Mononuclear cell (primary cell): ENCODE measurements around the gene KRTAP3-3. TPM values are rescaled to one million over a fixed set of nuclear protein-coding genes. Genes with fewer than 3 reads are reported as not detected.
"Not testable (repeated sequence)": the region's sequence is repeated elsewhere in the genome, so short reads cannot be mapped to it uniquely, and the experiment has no call there.

Experiments
- H3K27me3 ChIP-seq: 2 replicates; pipeline ENCODE4 v1.6.0; 2011; ENCODE audit warnings: low read length, control low read depth; ENCODE audit not compliant: insufficient read depth
- H3K4me1 ChIP-seq: 2 replicates; pipeline ENCODE4 v1.5.1; 2011; ENCODE audit warnings: mild to moderate bottlenecking, low read length, control low read depth; ENCODE audit not compliant: insufficient read depth
- H3K4me3 ChIP-seq: 2 replicates; pipeline ENCODE4 v1.5.1; 2011; ENCODE audit warnings: mild to moderate bottlenecking, low read length, moderate library complexity
- H3K9me3 ChIP-seq: 2 replicates; pipeline ENCODE4 v1.5.1; 2011; ENCODE audit warnings: low read depth, mild to moderate bottlenecking, control low read depth, low read length
- total RNA-seq: library from RNA; depleted of rRNA; stranded (reverse); fragments of >200 nt; gene quantifications from one replicate; pipeline ENCODE4 v1.2.3, GENCODE V29; 2012

The KRTAP3-3 gene
- total RNA-seq = 0.31 TPM

DNA sequence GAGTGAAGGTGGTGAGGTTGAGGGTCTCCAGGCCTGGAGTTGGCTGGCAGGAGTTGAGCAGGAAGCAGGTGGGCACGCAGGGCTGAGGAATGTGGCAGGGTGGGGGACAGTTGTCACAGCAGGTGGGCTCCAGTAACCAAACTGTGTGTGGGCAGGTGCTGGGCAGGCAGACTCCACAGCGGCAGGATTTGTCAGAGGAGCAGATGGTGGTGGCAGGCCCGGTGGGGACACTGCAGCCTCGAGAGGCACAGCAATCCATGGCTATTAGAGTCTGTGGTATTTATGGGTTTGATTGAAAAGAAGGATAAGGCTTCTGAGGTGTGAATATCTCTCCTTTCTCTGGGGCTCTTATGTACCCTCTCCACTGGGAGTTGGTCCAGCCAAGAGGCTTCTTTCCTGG is at the start of gene KRTAP3-3:
Gene KRTAP3-3, minus strand, starts transcription at position 326 of the 400 bp plus-strand sequence. Its CDS starts 67 bp downstream, at position 259.
- peaks cover 51% of the 10 kb centered on the region for H3K27me3 ChIP-seq
- H3K4me1 ChIP-seq = no peaks in the 10 kb centered on the region
- no peak within 1 kb of the TSS for H3K4me3 ChIP-seq
- no peaks in the 10 kb centered on the region for H3K9me3 ChIP-seq

DNA sequence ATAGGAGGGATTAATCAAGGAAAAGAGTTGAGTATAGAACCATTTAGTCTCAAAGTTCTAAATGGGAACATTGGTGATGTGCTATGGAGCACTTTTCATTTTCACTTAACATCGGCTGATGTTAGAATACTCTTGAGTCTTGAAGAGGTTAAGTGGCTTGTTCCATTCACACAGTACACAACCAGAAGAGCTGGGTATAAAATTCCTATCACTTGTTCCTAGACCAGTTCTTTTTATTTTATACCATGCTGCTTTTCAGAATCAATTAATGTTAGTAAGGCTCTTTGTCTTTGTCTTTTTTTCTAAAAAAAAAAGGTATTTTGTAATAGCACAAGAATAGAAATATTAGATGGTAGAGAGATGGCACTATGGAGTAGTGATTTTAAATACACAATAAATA is 49.0 kb upstream of the KRTAP3-3 start:
- H3K4me3 ChIP-seq = no peak overlapping the region

DNA sequence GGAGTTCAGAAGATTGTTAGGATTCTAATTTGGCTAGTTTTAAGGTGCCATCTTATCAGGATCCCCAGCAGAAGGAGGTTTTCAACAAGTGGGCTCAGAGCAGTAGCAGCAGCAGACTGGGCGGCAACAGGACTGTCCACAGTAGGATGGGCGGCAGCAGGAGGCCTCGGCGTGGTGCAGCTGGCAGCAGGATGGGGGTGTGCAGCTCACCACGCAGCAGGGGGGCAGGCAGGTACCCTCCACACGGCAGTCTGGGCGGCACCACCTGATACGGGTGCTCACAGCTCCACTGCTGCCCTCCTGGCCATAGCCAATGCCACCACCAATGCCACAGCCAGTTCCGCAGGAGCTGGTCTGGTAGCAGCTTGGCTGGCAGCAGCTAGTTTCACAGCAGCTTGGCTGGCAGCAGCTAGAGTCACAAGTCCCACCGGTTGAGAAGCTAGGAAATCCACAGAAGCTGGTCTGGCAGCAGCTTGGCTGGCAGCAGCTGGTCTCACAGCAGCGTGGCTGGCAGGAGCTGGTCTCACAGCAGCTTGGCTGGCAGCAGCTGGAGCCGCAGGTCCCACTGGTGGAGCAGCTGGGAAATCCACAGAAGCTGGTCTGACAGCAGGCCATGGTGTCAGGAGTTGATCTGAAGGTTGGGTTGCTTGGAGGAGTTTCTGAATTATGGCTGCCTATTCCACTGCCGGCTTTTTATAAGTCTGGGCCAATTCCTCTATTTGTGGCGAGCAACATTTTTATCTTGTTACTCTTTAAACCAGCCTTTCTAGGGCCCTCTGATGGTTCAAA is 47.0 kb upstream of the KRTAP3-3 start, which contains the start of gene KRTAP1-1:
Gene KRTAP1-1, minus strand, starts transcription at position 668 of the 789 bp plus-strand sequence. Its CDS starts 53 bp downstream, at position 615.
- H3K4me1 ChIP-seq, H3K9me3 ChIP-seq, H3K4me3 ChIP-seq: not testable (repeated sequence)
- H3K27me3 ChIP-seq = peaks cover 10% of the 10 kb centered on the region

More for the DNA sequence above, 49.0 kb upstream of the KRTAP3-3 start:
- H3K27me3 ChIP-seq = peaks cover 10% of the 10 kb centered on the region
- H3K4me1 ChIP-seq = no peaks in the 10 kb centered on the region
- peaks cover 6% of the 10 kb centered on the region for H3K9me3 ChIP-seq

DNA sequence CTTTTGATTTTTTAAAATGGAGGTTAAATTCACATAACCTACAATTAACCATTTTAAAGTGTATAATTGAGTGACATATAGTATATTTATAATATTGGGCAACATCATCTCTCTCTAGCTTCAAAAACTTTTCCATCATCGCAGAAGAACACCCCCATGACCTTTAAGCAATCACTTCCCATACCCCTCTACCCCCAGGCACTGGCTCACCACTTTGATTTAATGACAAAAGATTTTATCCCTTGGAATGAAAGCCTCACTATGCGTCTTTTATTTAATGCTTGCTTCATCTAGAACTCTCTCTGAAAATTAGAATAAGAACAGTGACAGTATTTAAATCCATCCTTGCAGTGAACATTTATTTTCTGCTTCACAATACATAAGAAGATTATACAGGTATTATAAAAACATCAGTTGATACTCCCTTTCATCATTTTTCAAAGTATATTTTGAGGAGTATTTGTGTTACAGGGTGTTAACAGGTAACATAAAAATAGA is 43.9 kb upstream of the KRTAP3-3 start:
- H3K27me3 ChIP-seq = peaks cover 5% of the 10 kb centered on the region

DNA sequence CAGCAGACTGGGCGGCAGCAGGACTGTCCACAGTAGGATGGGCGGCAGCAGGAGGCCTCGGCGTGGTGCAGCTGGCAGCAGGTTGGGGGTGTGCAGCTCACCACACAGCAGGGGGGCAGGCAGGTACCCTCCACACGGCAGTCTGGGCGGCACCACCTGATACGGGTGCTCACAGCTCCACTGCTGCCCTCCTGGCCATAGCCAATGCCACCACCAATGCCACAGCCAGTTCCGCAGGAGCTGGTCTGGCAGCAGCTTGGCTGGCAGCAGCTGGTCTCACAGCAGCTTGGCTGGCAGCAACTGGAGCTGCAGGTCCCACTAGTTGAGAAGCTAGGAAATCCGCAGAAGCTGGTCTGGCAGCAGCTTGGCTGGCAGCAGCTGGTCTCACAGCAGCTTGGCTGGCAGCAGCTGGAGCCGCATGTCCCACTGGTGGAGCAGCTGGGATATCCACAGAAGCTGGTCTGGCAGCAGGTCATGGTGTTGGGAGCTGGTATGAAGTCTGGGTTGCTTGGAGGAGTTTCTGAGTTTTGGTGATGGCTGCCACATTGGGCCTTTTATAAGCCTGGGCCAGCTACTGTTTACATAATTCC is 40.5 kb upstream of the KRTAP3-3 start, which contains the start of gene KRTAP1-3:
Gene KRTAP1-3, minus strand, starts transcription at position 529 of the 590 bp plus-strand sequence. Its CDS starts 53 bp downstream, at position 476.
- not testable (repeated sequence) for H3K27me3 ChIP-seq, H3K9me3 ChIP-seq, H3K4me1 ChIP-seq, H3K4me3 ChIP-seq

More for the DNA sequence above, 43.9 kb upstream of the KRTAP3-3 start:
- H3K9me3 ChIP-seq = peaks cover 5% of the 10 kb centered on the region
- no peak overlapping the region for H3K4me3 ChIP-seq
- H3K4me1 ChIP-seq = no peaks in the 10 kb centered on the region

DNA sequence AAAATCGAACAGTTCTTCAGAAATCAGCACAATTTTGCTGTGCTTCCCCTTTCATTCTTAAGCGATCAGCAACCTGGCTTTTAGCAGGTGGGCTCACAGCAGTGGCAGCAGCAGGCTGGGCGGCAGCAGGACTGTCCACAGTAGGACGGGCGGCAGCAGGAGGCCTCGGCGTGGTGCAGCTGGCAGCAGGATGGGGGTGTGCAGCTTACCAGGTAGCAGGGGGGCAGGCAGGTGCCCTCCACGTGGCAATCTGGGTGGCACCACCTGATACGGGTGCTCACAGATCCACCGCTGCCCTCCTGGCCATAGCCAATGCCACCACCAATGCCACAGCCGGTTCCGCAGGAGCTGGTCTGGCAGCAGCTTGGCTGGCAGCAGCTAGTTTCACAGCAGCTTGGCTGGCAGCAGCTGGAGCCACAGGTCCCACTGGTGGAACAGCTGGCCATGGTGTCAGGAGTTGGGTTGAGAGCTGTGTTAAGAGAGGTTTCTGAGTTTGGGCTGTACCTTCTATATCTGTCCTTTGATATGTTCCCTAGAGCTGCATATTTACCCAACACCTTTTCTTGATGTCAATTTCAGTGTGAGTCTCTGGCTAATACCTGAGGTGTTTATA is 35.8 kb upstream of the KRTAP3-3 start, which contains the start of gene KRTAP1-4:
Gene KRTAP1-4, minus strand, starts transcription at position 563 of the 613 bp plus-strand sequence. Its CDS starts 117 bp downstream, at position 446.
- Histone ChIP-seq H3K9me3 (no peaks in the 10 kb centered on the region), H3K4me3 (no peak within 1 kb of the TSS), H3K4me1 (no peaks in the 10 kb centered on the region), H3K27me3 (peaks cover 4% of the 10 kb centered on the region)

DNA sequence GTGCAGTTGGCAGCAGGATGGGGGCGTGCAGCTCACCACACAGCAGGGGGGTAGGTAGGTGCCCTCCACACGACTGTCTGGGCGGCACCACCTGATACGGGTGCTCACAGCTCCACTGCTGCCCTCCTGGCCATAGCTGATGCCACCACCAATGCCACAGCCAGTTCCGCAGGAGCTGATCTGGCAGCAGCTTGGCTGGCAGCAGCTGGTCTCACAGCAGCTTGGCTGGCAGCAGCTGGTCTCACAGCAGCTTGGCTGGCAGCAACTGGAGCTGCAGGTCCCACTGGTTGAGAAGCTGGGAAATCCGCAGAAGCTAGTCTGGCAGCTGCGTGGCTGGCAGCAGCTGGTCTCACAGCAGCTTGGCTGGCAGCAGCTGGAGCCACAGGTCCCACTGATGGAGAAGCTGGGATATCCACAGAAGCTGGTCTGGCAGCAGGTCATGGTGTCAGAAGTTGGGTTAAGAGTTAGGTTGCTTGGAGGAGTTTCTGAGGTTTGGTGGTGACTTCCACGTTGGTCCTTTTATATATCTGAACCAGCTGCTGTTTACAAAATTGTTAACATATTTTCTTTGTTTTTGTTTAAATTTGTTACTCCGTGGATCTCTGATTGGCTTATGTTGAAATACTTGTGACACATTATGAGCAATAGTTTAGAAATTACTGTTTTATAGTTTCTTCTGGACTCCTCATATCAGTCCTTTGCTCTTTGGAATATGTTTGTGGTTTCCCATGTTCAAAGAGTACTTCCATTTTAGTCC is 32.9 kb upstream of the KRTAP3-3 start, which contains the start of gene KRTAP1-5:
Gene KRTAP1-5, minus strand, starts transcription at position 494 of the 757 bp plus-strand sequence. Its CDS starts 53 bp downstream, at position 441.
- no peaks in the 10 kb centered on the region for H3K9me3 ChIP-seq
- H3K4me3 ChIP-seq = no peak within 1 kb of the TSS
- H3K27me3 ChIP-seq = peaks cover 4% of the 10 kb centered on the region
- H3K4me1 ChIP-seq = no peaks in the 10 kb centered on the region

DNA sequence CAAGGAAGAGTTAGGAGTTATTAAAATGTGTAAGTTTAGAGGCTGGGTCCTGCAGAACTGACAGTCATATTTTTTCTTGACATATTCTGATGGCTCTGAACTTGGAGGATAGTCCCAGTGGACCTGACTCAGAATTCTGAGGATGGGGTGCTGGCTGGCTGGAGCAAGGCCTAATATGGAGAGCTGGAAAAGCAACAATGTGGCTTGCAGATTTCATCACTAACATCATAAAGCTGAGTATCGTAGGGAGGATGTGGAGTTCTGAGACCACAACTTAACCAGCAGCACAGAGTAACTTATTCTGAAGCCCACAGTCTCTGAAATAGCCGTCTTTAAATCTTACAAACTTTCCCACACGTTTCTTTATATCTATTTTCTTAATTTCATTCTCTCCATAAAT is 30.7 kb upstream of the KRTAP3-3 start:
- Histone ChIP-seq H3K4me1 (no peaks in the 10 kb centered on the region), H3K4me3 (no peak overlapping the region), H3K9me3 (no peaks in the 10 kb centered on the region), H3K27me3 (peaks cover 4% of the 10 kb centered on the region)

DNA sequence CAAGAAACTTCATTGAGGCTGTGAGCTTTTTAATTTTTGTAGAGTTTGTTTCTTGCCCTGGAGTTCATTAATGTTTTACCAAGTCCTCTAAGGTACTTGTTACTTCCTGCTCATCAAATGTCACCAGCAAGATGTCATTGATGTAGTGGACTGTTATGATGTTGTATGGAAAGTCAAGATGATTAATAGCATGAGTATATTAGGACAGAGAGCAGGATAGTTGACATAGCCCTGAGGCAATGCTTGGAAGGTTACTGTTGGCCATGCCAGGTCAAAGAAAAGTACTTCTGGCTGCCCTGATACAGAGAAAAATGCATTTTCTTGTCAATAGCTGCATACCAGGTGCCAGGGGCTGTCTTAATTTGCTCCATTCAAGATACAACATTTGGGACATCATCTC is 26.4 kb upstream of the KRTAP3-3 start:
- no peaks in the 10 kb centered on the region for H3K27me3 ChIP-seq
- no peak overlapping the region for H3K4me3 ChIP-seq
- no peaks in the 10 kb centered on the region for H3K4me1 ChIP-seq
- no peaks in the 10 kb centered on the region for H3K9me3 ChIP-seq

DNA sequence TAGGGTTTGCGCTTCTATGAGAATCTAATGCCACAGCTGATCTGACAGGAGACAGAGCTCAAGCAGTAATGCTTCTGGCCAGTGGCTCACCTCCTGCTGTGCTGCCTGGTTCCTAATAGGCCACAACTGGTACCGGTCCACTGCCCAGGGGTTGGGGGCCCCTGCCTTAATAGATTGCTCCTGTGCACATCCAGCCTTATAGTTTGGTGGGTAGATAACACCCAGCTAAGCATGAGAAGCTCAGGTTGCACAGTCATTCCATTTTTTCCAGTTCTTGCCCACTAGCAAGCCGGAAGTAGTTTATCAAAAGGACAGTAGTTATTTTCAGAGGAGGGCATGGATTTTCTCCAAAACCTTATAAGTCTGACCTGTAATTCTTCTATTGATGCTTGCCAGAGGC is 25.5 kb upstream of the KRTAP3-3 start:
- Histone ChIP-seq H3K4me1 (no peaks in the 10 kb centered on the region), H3K4me3 (no peak overlapping the region), H3K27me3 (no peaks in the 10 kb centered on the region), H3K9me3 (no peaks in the 10 kb centered on the region)

DNA sequence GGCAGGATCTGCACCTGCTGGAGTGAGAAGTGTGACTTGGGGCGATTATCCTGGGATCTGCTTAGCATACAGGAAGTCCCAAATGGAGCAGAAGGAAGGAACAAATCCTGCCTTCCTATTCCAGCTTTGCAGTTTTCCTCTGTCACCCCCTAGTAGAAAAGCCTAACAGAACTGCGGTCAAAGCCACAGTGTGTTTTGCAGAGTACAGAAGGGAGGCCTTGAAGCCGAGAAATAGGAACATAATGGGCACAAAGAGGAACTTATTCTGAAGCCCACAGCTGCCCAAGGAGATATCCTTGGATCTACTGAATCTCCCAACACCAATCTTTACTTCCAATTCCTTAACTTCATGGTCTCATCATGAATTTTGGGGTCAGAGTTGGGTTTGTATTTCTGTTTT is 24.6 kb upstream of the KRTAP3-3 start:
- Histone ChIP-seq H3K9me3 (no peaks in the 10 kb centered on the region), H3K4me1 (no peaks in the 10 kb centered on the region), H3K27me3 (no peaks in the 10 kb centered on the region), H3K4me3 (no peak overlapping the region)

DNA sequence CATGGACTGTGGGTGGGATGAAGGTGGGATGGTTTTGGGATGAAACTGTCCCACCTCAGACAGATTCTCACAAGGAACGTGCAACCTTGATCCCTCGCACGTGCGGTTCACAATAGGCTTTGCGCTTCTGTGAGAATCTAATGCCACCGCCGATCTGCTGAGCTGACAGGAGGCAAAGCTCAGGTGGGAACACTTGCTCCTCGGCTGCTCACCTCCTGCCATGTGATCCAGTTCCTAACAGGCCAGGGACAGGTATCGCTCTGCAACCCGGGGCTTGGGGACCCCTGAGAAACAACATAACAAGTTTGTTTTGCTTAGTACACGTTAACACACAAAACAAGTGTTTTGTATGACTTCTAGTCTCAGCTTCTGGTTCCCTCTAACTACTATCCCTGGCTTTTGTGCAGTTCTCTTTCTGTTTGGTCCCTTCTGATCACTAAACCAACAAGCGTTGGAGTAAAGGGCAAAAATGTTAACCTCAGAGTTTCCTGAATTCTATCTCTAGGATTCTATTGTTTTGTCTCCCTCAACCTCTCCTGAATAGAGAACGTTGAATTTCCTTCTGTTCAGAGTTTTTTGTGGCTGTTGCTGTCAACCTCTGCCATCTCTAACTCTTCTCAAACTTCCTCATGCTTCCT is 22.7 kb upstream of the KRTAP3-3 start:
- Histone ChIP-seq H3K9me3 (no peaks in the 10 kb centered on the region), H3K27me3 (no peaks in the 10 kb centered on the region)

DNA sequence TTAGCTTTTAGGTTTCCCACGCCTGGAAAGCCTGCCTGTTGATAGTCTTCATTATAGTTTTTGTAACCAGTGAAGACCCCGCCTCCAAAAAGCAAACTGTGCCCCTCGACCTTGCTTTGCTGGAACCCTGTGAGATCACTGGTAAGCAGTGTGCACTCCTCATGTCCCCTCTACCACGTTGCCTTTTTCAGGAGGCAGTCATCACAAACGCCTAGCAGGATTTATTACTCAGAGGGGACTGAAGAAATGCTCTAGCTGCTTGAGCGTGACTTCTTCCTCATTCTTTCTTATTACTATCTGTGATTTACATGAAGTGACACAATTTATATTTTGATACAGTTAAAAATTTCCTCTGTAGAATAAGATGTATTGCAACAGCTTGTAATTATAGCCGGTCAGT is 21.5 kb upstream of the KRTAP3-3 start:
- no peaks in the 10 kb centered on the region for H3K4me1 ChIP-seq
- H3K27me3 ChIP-seq = no peaks in the 10 kb centered on the region
- H3K4me3 ChIP-seq = no peak overlapping the region
- no peaks in the 10 kb centered on the region for H3K9me3 ChIP-seq

More for the DNA sequence above, 22.7 kb upstream of the KRTAP3-3 start:
- H3K4me1 ChIP-seq = no peaks in the 10 kb centered on the region
- H3K4me3 ChIP-seq = no peak overlapping the region

DNA sequence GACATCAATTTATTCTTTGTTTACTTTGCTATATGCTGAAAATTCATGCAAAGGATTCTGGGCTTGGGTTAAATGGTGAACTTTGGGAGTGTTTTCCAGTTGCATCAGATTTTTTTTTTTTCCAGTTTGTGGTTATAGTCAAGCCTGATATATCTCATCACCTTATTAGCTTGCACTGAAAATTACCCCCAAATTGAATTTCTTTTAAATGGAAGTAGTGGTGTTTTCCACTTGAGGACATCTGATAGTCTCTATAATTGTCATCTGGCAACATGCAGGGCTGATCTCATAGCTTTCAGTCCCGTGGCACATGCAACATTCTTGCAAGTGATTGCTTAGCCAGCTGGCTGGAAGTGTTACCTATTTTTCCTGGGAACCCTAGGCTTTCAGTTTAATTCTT is 19.6 kb upstream of the KRTAP3-3 start:
- Histone ChIP-seq H3K27me3 (no peaks in the 10 kb centered on the region), H3K4me1 (no peaks in the 10 kb centered on the region), H3K4me3 (no peak overlapping the region), H3K9me3 (no peaks in the 10 kb centered on the region)
